ENCODE data around the gene SLC66A1.

SLC66A1 gene

GRCh38 chr1:19368964-19369363, 56.8 kb downstream of the SLC66A1 start:
- Histone ChIP-seq H3K4me2 (no peak overlapping the region), H3K79me2 (ENCODE audit: insufficient read depth, low read depth) (no peaks in the 10 kb centered on the region), H3K36me3 (ENCODE audit: insufficient read depth) (no peaks in the 10 kb centered on the region), H3K4me1 (ENCODE audit: low read depth, poor library complexity, severe bottlenecking) (no peaks in the 10 kb centered on the region), H3K27ac (no peak overlapping the region), H4K20me1 (ENCODE audit: insufficient read depth) (no peaks in the 10 kb centered on the region), H3K9ac (no peak overlapping the region), H3K27me3 (ENCODE audit: insufficient read depth, low read depth) (no peaks in the 10 kb centered on the region), H3K4me3 (IDR thresholded peaks at IDR 0.05; ENCODE audit: insufficient read depth, low read depth, low read length) (no peak overlapping the region), H2AFZ (ENCODE audit: low read depth) (no peak overlapping the region)
- TF ChIP-seq CTCF (conservative IDR thresholded peaks at IDR 0.05; ENCODE audit: low read depth, low read length): no peak

- Histone ChIP-seq H3K9ac (no peak overlapping the region), H3K4me3 (IDR thresholded peaks at IDR 0.05; ENCODE audit: insufficient read depth, low read depth, low read length) (no peak overlapping the region), H3K4me2 (no peak overlapping the region), H3K79me2 (ENCODE audit: insufficient read depth, low read depth) (no peaks in the 10 kb centered on the region), H2AFZ (ENCODE audit: low read depth) (no peak overlapping the region), H3K4me1 (ENCODE audit: low read depth, poor library complexity, severe bottlenecking) (no peaks in the 10 kb centered on the region), H4K20me1 (ENCODE audit: insufficient read depth) (no peaks in the 10 kb centered on the region), H3K27ac (no peak overlapping the region), H3K36me3 (ENCODE audit: insufficient read depth) (no peaks in the 10 kb centered on the region), H3K27me3 (ENCODE audit: insufficient read depth, low read depth) (no peaks in the 10 kb centered on the region)
- TF ChIP-seq CTCF (conservative IDR thresholded peaks at IDR 0.05; ENCODE audit: low read depth, low read length): no peak
These were observed 57.4 kb downstream of the SLC66A1 start for GRCh38 chr1:19369396-19370090.

DNA sequence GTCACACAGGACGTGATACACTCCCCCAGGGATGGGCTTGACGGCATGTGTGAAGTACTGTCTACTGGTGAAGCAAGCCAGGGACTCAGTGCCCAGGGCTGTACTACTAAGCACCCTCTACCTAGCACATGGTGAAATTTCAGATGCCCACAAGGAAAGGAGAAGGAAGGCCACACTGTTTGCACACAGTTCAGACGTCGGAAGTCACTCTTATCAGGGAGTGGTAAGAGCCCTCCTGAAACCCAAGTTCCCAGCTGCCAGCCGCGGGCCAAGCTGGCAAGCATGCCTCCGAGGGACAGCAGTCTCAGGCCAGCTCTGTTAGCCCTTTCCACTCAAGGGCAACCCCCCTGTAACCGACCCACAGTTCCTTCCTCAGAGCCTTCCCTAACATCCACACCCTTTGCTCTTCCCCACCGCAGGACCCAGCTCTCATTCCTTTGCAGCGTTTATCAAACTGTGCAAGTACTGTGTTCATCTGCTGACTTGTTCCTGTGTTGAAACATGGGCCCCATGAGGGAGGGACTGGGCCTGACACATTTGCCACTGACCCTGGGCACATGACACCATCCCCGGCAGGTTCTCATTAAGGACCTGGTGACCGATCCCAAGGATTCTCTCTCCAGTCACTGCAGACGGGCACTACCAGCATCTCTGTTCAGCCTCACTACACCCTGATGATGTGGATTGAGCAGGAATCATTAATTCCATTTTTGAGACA, 58.5 kb downstream of the SLC66A1 start:
- Histone ChIP-seq H3K36me3 (ENCODE audit: insufficient read depth) (no peaks in the 10 kb centered on the region), H2AFZ (ENCODE audit: low read depth) (no peak overlapping the region), H3K27ac (no peak overlapping the region), H3K27me3 (ENCODE audit: insufficient read depth, low read depth) (no peaks in the 10 kb centered on the region), H4K20me1 (ENCODE audit: insufficient read depth) (no peaks in the 10 kb centered on the region), H3K4me2 (no peak overlapping the region), H3K79me2 (ENCODE audit: insufficient read depth, low read depth) (no peaks in the 10 kb centered on the region), H3K4me1 (ENCODE audit: low read depth, poor library complexity, severe bottlenecking) (no peaks in the 10 kb centered on the region), H3K4me3 (IDR thresholded peaks at IDR 0.05; ENCODE audit: insufficient read depth, low read depth, low read length) (no peak overlapping the region), H3K9ac (no peak overlapping the region)
- no peak for TF ChIP-seq CTCF (conservative IDR thresholded peaks at IDR 0.05; ENCODE audit: low read depth, low read length)

- Histone ChIP-seq H3K9ac (no peak overlapping the region), H4K20me1 (ENCODE audit: insufficient read depth) (no peaks in the 10 kb centered on the region), H3K4me2 (no peak overlapping the region), H3K27me3 (ENCODE audit: insufficient read depth, low read depth) (no peaks in the 10 kb centered on the region), H3K4me3 (IDR thresholded peaks at IDR 0.05; ENCODE audit: insufficient read depth, low read depth, low read length) (no peak overlapping the region), H3K36me3 (ENCODE audit: insufficient read depth) (no peaks in the 10 kb centered on the region), H3K27ac (no peak overlapping the region), H2AFZ (ENCODE audit: low read depth) (no peak overlapping the region), H3K79me2 (ENCODE audit: insufficient read depth, low read depth) (no peaks in the 10 kb centered on the region), H3K4me1 (ENCODE audit: low read depth, poor library complexity, severe bottlenecking) (no peaks in the 10 kb centered on the region)
- TF ChIP-seq CTCF (conservative IDR thresholded peaks at IDR 0.05; ENCODE audit: low read depth, low read length): no peak
These were observed 59.4 kb downstream of the SLC66A1 start for GRCh38 chr1:19371226-19372135.

All from KMS-11 (cell line).